ENCODE data around the gene KCNIP4.
A peak's percentile ranks its signal among the peaks of the same experiment; 100 is the strongest.

KCNIP4 gene

GRCh38 chr4:21954916-21955315 lies 6.3 kb upstream of the KCNIP4 start:
- no peak for DNase-seq (ENCODE audit: low read depth)
- TF ChIP-seq CTCF (IDR thresholded peaks at IDR 0.05; ENCODE audit: control insufficient read depth, insufficient read depth, low read depth, low read length, missing control alignments) = no peak
- H3K4me3 ChIP-seq (ENCODE audit: control insufficient read depth, low read depth, low read length) = no peak overlapping the region

- no peak overlapping the region for H3K4me3 ChIP-seq (ENCODE audit: control insufficient read depth, low read depth, low read length)
- no peak for TF ChIP-seq CTCF (IDR thresholded peaks at IDR 0.05; ENCODE audit: control insufficient read depth, insufficient read depth, low read depth, low read length, missing control alignments)
- DNase-seq (ENCODE audit: low read depth) = no peak
Measured at GRCh38 chr4:21953653-21954052, 5.1 kb upstream of the KCNIP4 start.

- H3K4me3 ChIP-seq (ENCODE audit: control insufficient read depth, low read depth, low read length) = no peak overlapping the region
- no peak for TF ChIP-seq CTCF (IDR thresholded peaks at IDR 0.05; ENCODE audit: control insufficient read depth, insufficient read depth, low read depth, low read length, missing control alignments)
Measured at GRCh38 chr4:21952549-21952948, 4.0 kb upstream of the KCNIP4 start.

GRCh38 chr4:21949073-21949457 lies 493 bp upstream of the KCNIP4 start:
- H3K4me3 ChIP-seq (ENCODE audit: control insufficient read depth, low read depth, low read length) = peak overlapping the region; percentile 13
- DNase-seq (ENCODE audit: low read depth) = no peak
- TF ChIP-seq CTCF (IDR thresholded peaks at IDR 0.05; ENCODE audit: control insufficient read depth, insufficient read depth, low read depth, low read length, missing control alignments) = no peak

More at GRCh38 chr4:21952549-21952948, 4.0 kb upstream of the KCNIP4 start:
- no peak for DNase-seq (ENCODE audit: low read depth)

- TF ChIP-seq CTCF (IDR thresholded peaks at IDR 0.05; ENCODE audit: control insufficient read depth, insufficient read depth, low read depth, low read length, missing control alignments) = no peak
- peak overlapping the region; percentile 41 for H3K4me3 ChIP-seq (ENCODE audit: control insufficient read depth, low read depth, low read length)
- DNase-seq (ENCODE audit: low read depth) = no peak
Measured at GRCh38 chr4:21947791-21948346, 703 bp downstream of the KCNIP4 start.

GRCh38 chr4:21946858-21947257 lies 1.7 kb downstream of the KCNIP4 start:
- TF ChIP-seq CTCF (IDR thresholded peaks at IDR 0.05; ENCODE audit: control insufficient read depth, insufficient read depth, low read depth, low read length, missing control alignments) = no peak
- no peak overlapping the region for H3K4me3 ChIP-seq (ENCODE audit: control insufficient read depth, low read depth, low read length)
- no peak for DNase-seq (ENCODE audit: low read depth)

Data from AG09309 (cell line).